GM18951 (cell line): Measurements from ENCODE around the gene RUFY3.
"Not testable (repeated sequence)": the region's sequence is repeated elsewhere in the genome, so short reads cannot be mapped to it uniquely, and the experiment has no call there.

Experiments used
- POLR2A ChIP-seq: IDR thresholded peaks from 4 replicates; pipeline ENCODE4 v1.6.1; 2011; ENCODE audit warnings: mild to moderate bottlenecking; ENCODE audit not compliant: insufficient read length, insufficient read depth; ENCODE audit errors: extremely low read depth
- in situ Hi-C: fragments of 300-500 bp; cut with MboI; formaldehyde crosslinking; loops from one replicate; pipeline ENCODE4 v1.12.0; 2022; ENCODE audit warnings: low sequenced_read_pairs, mixed read lengths, inconsistent platforms; ENCODE audit not compliant: unreplicated experiment

Gene RUFY3

GRCh38 chr4:70760662-70761061 lies 38.9 kb downstream of the RUFY3 start:
- in situ Hi-C loops, result no loop called here
- no peak for TF ChIP-seq POLR2A

- in situ Hi-C loops, result no loop called here
- no peak for TF ChIP-seq POLR2A
Measured at GRCh38 chr4:70761276-70761816, 39.6 kb downstream of the RUFY3 start.

- in situ Hi-C loops, result no loop called here
- no peak for TF ChIP-seq POLR2A
Measured at GRCh38 chr4:70765368-70765767, 43.6 kb downstream of the RUFY3 start.

GRCh38 chr4:70768301-70768948 lies 46.7 kb downstream of the RUFY3 start:
- no peak for TF ChIP-seq POLR2A
- in situ Hi-C loops, result no loop called here

- in situ Hi-C loops, result not testable (repeated sequence)
Measured at GRCh38 chr4:70769396-70769795, 47.6 kb downstream of the RUFY3 start.

- in situ Hi-C loops, result no loop called here
- no peak for TF ChIP-seq POLR2A
Measured at GRCh38 chr4:70772929-70773555, 51.3 kb downstream of the RUFY3 start.

- in situ Hi-C loops, result no loop called here
- TF ChIP-seq POLR2A, result no peak
Measured at GRCh38 chr4:70778888-70779422, 57.2 kb downstream of the RUFY3 start.

GRCh38 chr4:70783096-70783495 lies 61.3 kb downstream of the RUFY3 start:
- no peak for TF ChIP-seq POLR2A
- in situ Hi-C loops, result no loop called here

GRCh38 chr4:70787496-70787895 lies 65.7 kb downstream of the RUFY3 start:
- in situ Hi-C loops, result no loop called here

GRCh38 chr4:70788733-70789132 lies 67.0 kb downstream of the RUFY3 start:
- in situ Hi-C loops, result no loop called here
- no peak for TF ChIP-seq POLR2A

More at GRCh38 chr4:70787496-70787895, 65.7 kb downstream of the RUFY3 start:
- no peak for TF ChIP-seq POLR2A

GRCh38 chr4:70793626-70794025 lies 71.9 kb downstream of the RUFY3 start:
- no peak for TF ChIP-seq POLR2A
- in situ Hi-C loops, result no loop called here

- in situ Hi-C loops, result no loop called here
Measured at GRCh38 chr4:70801265-70801809, 79.6 kb downstream of the RUFY3 start.

GRCh38 chr4:70802928-70803580 lies 81.3 kb downstream of the RUFY3 start:
- in situ Hi-C loops, result no loop called here
- TF ChIP-seq POLR2A, result no peak

More at GRCh38 chr4:70801265-70801809, 79.6 kb downstream of the RUFY3 start:
- no peak for TF ChIP-seq POLR2A
